H9 (cell line): Measurements from ENCODE around the gene MYH11. TPM values are rescaled to one million over a fixed set of nuclear protein-coding genes. Genes with fewer than 3 reads are reported as not detected.

ENCODE experiments used
- DNase-seq: peaks from one replicate; pipeline ENCODE4 v3.0.0-alpha.2; 2017
- H2AFZ ChIP-seq: one replicate; pipeline ENCODE4 v1.6.1; 2013; ENCODE audit warnings: mild to moderate bottlenecking, low read length, control low read depth, moderate library complexity
- H2AK5ac ChIP-seq: 2 replicates; pipeline ENCODE4 v1.6.1; 2013; ENCODE audit warnings: low read length, control low read depth, mixed read lengths; ENCODE audit not compliant: insufficient read length
- H2BK120ac ChIP-seq: one replicate; pipeline ENCODE4 v1.6.1; 2013; ENCODE audit warnings: low read depth, mild to moderate bottlenecking, low read length, control low read depth, inconsistent platforms; ENCODE audit not compliant: poor library complexity, severe bottlenecking
- H2BK12ac ChIP-seq: 2 replicates; pipeline ENCODE4 v1.6.1; 2013; ENCODE audit warnings: low read length, control low read depth, mixed read lengths, low read depth; ENCODE audit not compliant: insufficient read length
- H2BK15ac ChIP-seq: 2 replicates; pipeline ENCODE4 v1.6.1; 2013; ENCODE audit warnings: low read depth, low read length, control low read depth
- H2BK20ac ChIP-seq: one replicate; pipeline ENCODE4 v1.6.1; 2013; ENCODE audit warnings: low read depth, mild to moderate bottlenecking, low read length, control low read depth, inconsistent platforms; ENCODE audit not compliant: poor library complexity, severe bottlenecking
- H2BK5ac ChIP-seq: 2 replicates; pipeline ENCODE4 v1.6.1; 2013; ENCODE audit warnings: low read length, control low read depth, mixed read lengths; ENCODE audit not compliant: insufficient read length
- H3K14ac ChIP-seq: 2 replicates; pipeline ENCODE4 v1.6.1; 2013; ENCODE audit warnings: low read length, control low read depth; ENCODE audit not compliant: insufficient read depth
- H3K18ac ChIP-seq: 2 replicates; pipeline ENCODE4 v1.6.1; 2013; ENCODE audit warnings: low read depth, mild to moderate bottlenecking, mixed read lengths, low read length, control low read depth; ENCODE audit not compliant: insufficient read length
- H3K23ac ChIP-seq: 2 replicates; pipeline ENCODE4 v1.6.1; 2013; ENCODE audit warnings: low read length, control low read depth, mixed read lengths, low read depth; ENCODE audit not compliant: insufficient read length
- H3K23me2 ChIP-seq: 2 replicates; pipeline ENCODE4 v1.6.1; 2013; ENCODE audit warnings: low read depth, mild to moderate bottlenecking, mixed read lengths, low read length, control low read depth; ENCODE audit not compliant: insufficient read length, poor library complexity, severe bottlenecking
- H3K27ac ChIP-seq: 2 replicates; pipeline ENCODE4 v1.5.1; 2013; ENCODE audit warnings: low read length, control low read depth, mixed read lengths, low read depth; ENCODE audit not compliant: insufficient read length
- H3K27me3 ChIP-seq: 2 replicates; pipeline ENCODE4 v1.6.1; 2013; ENCODE audit warnings: low read length, control low read depth, inconsistent platforms; ENCODE audit not compliant: insufficient read depth
- H3K4ac ChIP-seq: 2 replicates; pipeline ENCODE4 v1.6.1; 2013; ENCODE audit warnings: low read depth, mild to moderate bottlenecking, control low read depth, inconsistent platforms, low read length, moderate library complexity
- H3K4me1 ChIP-seq: 2 replicates; pipeline ENCODE4 v1.6.1; 2013; ENCODE audit warnings: low read length, control low read depth, inconsistent platforms; ENCODE audit not compliant: insufficient read depth
- H3K4me2 ChIP-seq: 2 replicates; pipeline ENCODE4 v1.6.1; 2013; ENCODE audit warnings: low read length, control low read depth, mixed read lengths; ENCODE audit not compliant: insufficient read length, insufficient read depth
- H3K56ac ChIP-seq: 2 replicates; pipeline ENCODE4 v1.6.1; 2013; ENCODE audit warnings: low read depth, mild to moderate bottlenecking, mixed read lengths, low read length, control low read depth; ENCODE audit not compliant: insufficient read length
- H3K79me1 ChIP-seq: 2 replicates; pipeline ENCODE4 v1.6.1; 2013; ENCODE audit warnings: low read depth, mild to moderate bottlenecking, moderate library complexity, low read length, control low read depth, inconsistent platforms; ENCODE audit not compliant: insufficient read depth, poor library complexity, severe bottlenecking
- H3K79me2 ChIP-seq: 2 replicates; pipeline ENCODE4 v1.6.1; 2013; ENCODE audit warnings: low read length, control low read depth, inconsistent platforms; ENCODE audit not compliant: insufficient read depth
- H3K9ac ChIP-seq: 2 replicates; pipeline ENCODE4 v1.6.1; 2013; ENCODE audit warnings: low read length, control low read depth, mixed read lengths; ENCODE audit not compliant: insufficient read length; ENCODE audit errors: extremely low read depth
- H3K9me3 ChIP-seq: one replicate; pipeline ENCODE4 v1.6.1; 2013; ENCODE audit warnings: low read depth, low read length, inconsistent platforms; ENCODE audit not compliant: control insufficient read depth
- H3T11ph ChIP-seq: one replicate; pipeline ENCODE4 v1.6.1; 2013; ENCODE audit warnings: mild to moderate bottlenecking, low read length, control low read depth, inconsistent platforms
- H4K20me1 ChIP-seq: one replicate; pipeline ENCODE4 v1.6.1; 2013; ENCODE audit not compliant: control insufficient read depth, insufficient read length, insufficient read depth
- H4K5ac ChIP-seq: 2 replicates; pipeline ENCODE4 v1.6.1; 2013; ENCODE audit warnings: low read depth, mild to moderate bottlenecking, mixed read lengths, low read length, control low read depth; ENCODE audit not compliant: insufficient read length
- H4K8ac ChIP-seq: replicated peaks from 2 replicates; pipeline ENCODE4 v1.6.1; 2013; ENCODE audit warnings: low read length, control low read depth, mixed read lengths, low read depth; ENCODE audit not compliant: insufficient read length
- H4K91ac ChIP-seq: 2 replicates; pipeline ENCODE4 v1.6.1; 2013; ENCODE audit warnings: low read depth, mild to moderate bottlenecking, moderate library complexity, mixed read lengths, low read length, control low read depth; ENCODE audit not compliant: insufficient read length
- H3K27ac Mint-ChIP-seq, 3 experiments: 2 replicates in 2 of 3; 3 replicates in 1 of 3; pipeline ENCODE4 v1.8.0; 2020 to 2021; ENCODE audit warnings: mixed read lengths in 3 of 3, mild to moderate bottlenecking in 1 of 3, moderate library complexity in 1 of 3
- H3K27me3 Mint-ChIP-seq: 2 replicates; pipeline ENCODE4 v1.8.0; 2021; ENCODE audit warnings: low read depth, mild to moderate bottlenecking, moderate library complexity, mixed read lengths
- H3K36me3 Mint-ChIP-seq, 3 experiments: 2 replicates in 2 of 3; 3 replicates in 1 of 3; pipeline ENCODE4 v1.8.0; 2020 to 2021; ENCODE audit warnings: low read depth in 3 of 3, mixed read lengths in 3 of 3; ENCODE audit not compliant: insufficient read depth in 1 of 3
- H3K4me1 Mint-ChIP-seq, 2 experiments: 2 replicates each; pipeline ENCODE4 v1.8.0; 2020; ENCODE audit warnings: mixed read lengths in 2 of 2
- H3K4me3 Mint-ChIP-seq, 2 experiments: 2 replicates in 1 of 2; 3 replicates in 1 of 2; pipeline ENCODE4 v1.8.0; 2020 to 2021; ENCODE audit warnings: mild to moderate bottlenecking in 2 of 2, mixed read lengths in 2 of 2, moderate library complexity in 1 of 2
- H3K9me3 Mint-ChIP-seq, 2 experiments: 2 replicates in 1 of 2; 3 replicates in 1 of 2; pipeline ENCODE4 v1.8.0; 2020; ENCODE audit warnings: mild to moderate bottlenecking in 2 of 2, mixed read lengths in 2 of 2, moderate library complexity in 1 of 2
- WGBS: extraction: QIAGEN DNeasy Blood & Tissue Kit; methylation state at CpG from one replicate; pipeline ENCODE4 v1.1.7; 2013; ENCODE audit warnings: missing lambda C conversion rate, low lambda C conversion rate, mixed read lengths; ENCODE audit not compliant: insufficient read length; ENCODE audit errors: extremely low coverage; 5-methylcytosine and 5-hydroxymethylcytosine counted together
- total RNA-seq: library from RNA; stranded (reverse); gene quantifications from 2 replicates; pipeline ENCODE4 v1.2.1, GENCODE V29; 2021
- TF ChIP-seq, protein P1 (sequence below): fragments of 200-600 bp; sonication (generic); conservative IDR thresholded peaks from 3 replicates; pipeline ENCODE4 v1.8.0; 2021; ENCODE audit warnings: antibody characterized with exemption, mild to moderate bottlenecking

The MYH11 gene
- total RNA-seq, 1 experiment from 2014 or later = 0.42 TPM

DNA sequence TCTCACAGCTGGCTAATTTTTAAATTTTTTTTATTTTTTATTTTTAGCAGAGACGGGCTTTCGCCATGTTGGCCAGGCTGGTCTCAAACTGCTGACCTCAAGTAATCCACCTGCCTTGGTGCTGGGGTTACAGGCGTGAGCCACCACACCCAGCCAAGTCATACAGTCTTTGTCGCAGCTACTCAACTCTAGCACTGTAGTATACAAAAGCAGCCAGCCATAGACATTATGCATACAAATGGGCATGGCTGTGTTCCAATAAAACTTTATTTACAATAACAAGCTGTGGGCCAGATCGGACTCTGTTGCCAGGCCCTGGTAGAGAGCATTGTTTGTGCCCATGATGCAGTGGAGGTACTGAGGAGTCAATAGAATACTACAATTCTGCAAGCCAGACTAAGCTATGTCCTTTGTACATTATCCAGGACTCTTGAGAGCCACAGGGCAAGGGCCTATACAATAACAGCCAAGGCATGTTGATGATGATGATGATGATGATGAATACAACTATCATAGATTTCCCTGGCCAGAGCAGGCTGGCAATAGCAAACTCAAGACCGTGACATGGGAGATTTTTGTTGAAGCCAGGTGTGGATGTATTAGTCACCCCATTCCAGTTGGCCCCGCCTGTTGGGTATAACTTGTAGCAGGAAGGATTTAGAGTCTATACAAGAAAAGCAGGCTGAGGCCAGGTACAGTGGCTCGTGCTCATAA lies 101.8 kb downstream of the MYH11 start:
- H4K8ac ChIP-seq = no peak overlapping the region
- no peak overlapping the region for H3K4me3 Mint-ChIP-seq

More for the DNA sequence above, 101.8 kb downstream of the MYH11 start:
- Histone ChIP-seq H3K79me2 (no peaks in the 10 kb centered on the region), H3K4ac (no peak overlapping the region), H3K14ac (no peak overlapping the region), H3K56ac (no peak overlapping the region), H3T11ph (no peak overlapping the region), H2BK5ac (no peak overlapping the region), H3K4me2 (no peak overlapping the region), H2AFZ (no peak overlapping the region), H4K20me1 (no peaks in the 10 kb centered on the region), H2AK5ac (no peak overlapping the region), H3K23ac (no peak overlapping the region), H3K4me1 (no peaks in the 10 kb centered on the region), H2BK15ac (no peak overlapping the region), H2BK20ac (no peak overlapping the region), H4K91ac (no peak overlapping the region), H3K23me2 (no peaks in the 10 kb centered on the region), H3K27ac (no peak overlapping the region), H3K9me3 (no peaks in the 10 kb centered on the region), H3K27me3 (no peaks in the 10 kb centered on the region), H3K9ac (no peak overlapping the region), H2BK12ac (no peak overlapping the region), H3K79me1 (no peaks in the 10 kb centered on the region), H2BK120ac (no peak overlapping the region), H3K18ac (no peak overlapping the region), H4K5ac (no peak overlapping the region)
- Mint-ChIP-seq H3K4me1 (0 out of 4 replicates have a peak, but pooled peaks cover 0 to 4% of the 10 kb centered on the region in 2 experiments), H3K27ac (no peak overlapping the region), H3K36me3 (no peaks in the 10 kb centered on the region), H3K27me3 (peaks cover 8% of the 10 kb centered on the region), H3K9me3 (no peaks in the 10 kb centered on the region)
- DNase-seq = no peak
- no CpG with 5 or more reads among the region's 8 CpGs for WGBS
- TF ChIP-seq, protein P1, sequence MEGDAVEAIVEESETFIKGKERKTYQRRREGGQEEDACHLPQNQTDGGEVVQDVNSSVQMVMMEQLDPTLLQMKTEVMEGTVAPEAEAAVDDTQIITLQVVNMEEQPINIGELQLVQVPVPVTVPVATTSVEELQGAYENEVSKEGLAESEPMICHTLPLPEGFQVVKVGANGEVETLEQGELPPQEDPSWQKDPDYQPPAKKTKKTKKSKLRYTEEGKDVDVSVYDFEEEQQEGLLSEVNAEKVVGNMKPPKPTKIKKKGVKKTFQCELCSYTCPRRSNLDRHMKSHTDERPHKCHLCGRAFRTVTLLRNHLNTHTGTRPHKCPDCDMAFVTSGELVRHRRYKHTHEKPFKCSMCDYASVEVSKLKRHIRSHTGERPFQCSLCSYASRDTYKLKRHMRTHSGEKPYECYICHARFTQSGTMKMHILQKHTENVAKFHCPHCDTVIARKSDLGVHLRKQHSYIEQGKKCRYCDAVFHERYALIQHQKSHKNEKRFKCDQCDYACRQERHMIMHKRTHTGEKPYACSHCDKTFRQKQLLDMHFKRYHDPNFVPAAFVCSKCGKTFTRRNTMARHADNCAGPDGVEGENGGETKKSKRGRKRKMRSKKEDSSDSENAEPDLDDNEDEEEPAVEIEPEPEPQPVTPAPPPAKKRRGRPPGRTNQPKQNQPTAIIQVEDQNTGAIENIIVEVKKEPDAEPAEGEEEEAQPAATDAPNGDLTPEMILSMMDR = no peak
